Measurements from ENCODE around the gene NOS1AP. TPM values are rescaled to one million over a fixed set of nuclear protein-coding genes. Genes with fewer than 3 reads are reported as not detected.

The NOS1AP gene
- total RNA-seq, 1 experiment from 2014 or later = 9.9 TPM

- Mint-ChIP-seq H3K9me3 (ENCODE audit: low read depth, unreplicated experiment) (peaks cover 3% of the 10 kb centered on the region), H3K27ac (ENCODE audit: unreplicated experiment) (no peak overlapping the region), H3K4me1 (ENCODE audit: low read depth, unreplicated experiment) (peaks cover 20% of the 10 kb centered on the region), H3K27me3 (ENCODE audit: unreplicated experiment) (no peaks in the 10 kb centered on the region), H3K4me3 (ENCODE audit: low read depth, unreplicated experiment) (no peak overlapping the region), H3K36me3 (ENCODE audit: insufficient read depth, unreplicated experiment) (no peaks in the 10 kb centered on the region)
- TF ChIP-seq, protein P1, sequence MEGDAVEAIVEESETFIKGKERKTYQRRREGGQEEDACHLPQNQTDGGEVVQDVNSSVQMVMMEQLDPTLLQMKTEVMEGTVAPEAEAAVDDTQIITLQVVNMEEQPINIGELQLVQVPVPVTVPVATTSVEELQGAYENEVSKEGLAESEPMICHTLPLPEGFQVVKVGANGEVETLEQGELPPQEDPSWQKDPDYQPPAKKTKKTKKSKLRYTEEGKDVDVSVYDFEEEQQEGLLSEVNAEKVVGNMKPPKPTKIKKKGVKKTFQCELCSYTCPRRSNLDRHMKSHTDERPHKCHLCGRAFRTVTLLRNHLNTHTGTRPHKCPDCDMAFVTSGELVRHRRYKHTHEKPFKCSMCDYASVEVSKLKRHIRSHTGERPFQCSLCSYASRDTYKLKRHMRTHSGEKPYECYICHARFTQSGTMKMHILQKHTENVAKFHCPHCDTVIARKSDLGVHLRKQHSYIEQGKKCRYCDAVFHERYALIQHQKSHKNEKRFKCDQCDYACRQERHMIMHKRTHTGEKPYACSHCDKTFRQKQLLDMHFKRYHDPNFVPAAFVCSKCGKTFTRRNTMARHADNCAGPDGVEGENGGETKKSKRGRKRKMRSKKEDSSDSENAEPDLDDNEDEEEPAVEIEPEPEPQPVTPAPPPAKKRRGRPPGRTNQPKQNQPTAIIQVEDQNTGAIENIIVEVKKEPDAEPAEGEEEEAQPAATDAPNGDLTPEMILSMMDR (IDR thresholded peaks at IDR 0.05; ENCODE audit: unreplicated experiment) = no peak
- DNase-seq = no peak
- CTCF ChIA-PET = no interaction called here
- intact Hi-C loops (cut with micrococcal nuclease; ENCODE audit: unreplicated experiment) = no loop called here
- BruUV-seq (replicated peaks) = no TSS peak
Measured at GRCh38 chr1:162187687-162188276, 118.3 kb downstream of the NOS1AP start.

GRCh38 chr1:162189345-162189744, 119.9 kb downstream of the NOS1AP start:
- intact Hi-C loops (cut with micrococcal nuclease; ENCODE audit: unreplicated experiment) = no loop called here
- peaks cover 3% of the 10 kb centered on the region for H3K9me3 Mint-ChIP-seq (ENCODE audit: low read depth, unreplicated experiment)
- no peaks in the 10 kb centered on the region for H3K27me3 Mint-ChIP-seq (ENCODE audit: unreplicated experiment)
- no TSS peak for BruUV-seq (replicated peaks)
- H3K4me3 Mint-ChIP-seq (ENCODE audit: low read depth, unreplicated experiment) = no peak overlapping the region
- no peak for DNase-seq
- peaks cover 20% of the 10 kb centered on the region for H3K4me1 Mint-ChIP-seq (ENCODE audit: low read depth, unreplicated experiment)
- H3K36me3 Mint-ChIP-seq (ENCODE audit: insufficient read depth, unreplicated experiment) = no peaks in the 10 kb centered on the region
- TF ChIP-seq, protein P1 (IDR thresholded peaks at IDR 0.05; ENCODE audit: unreplicated experiment) = no peak
- CTCF ChIA-PET = interaction anchor here (0.6 kb wide), 1 partner anchor 501 kb away, joined by 3 read pairs; no protein-coding TSS in a partner anchor
- no peak overlapping the region for H3K27ac Mint-ChIP-seq (ENCODE audit: unreplicated experiment)

- no peaks in the 10 kb centered on the region for H3K9me3 Mint-ChIP-seq (ENCODE audit: low read depth, unreplicated experiment)
- BruUV-seq (replicated peaks) = no TSS peak
- intact Hi-C loops (cut with micrococcal nuclease; ENCODE audit: unreplicated experiment) = no loop called here
- peaks cover 29% of the 10 kb centered on the region for H3K4me1 Mint-ChIP-seq (ENCODE audit: low read depth, unreplicated experiment)
- DNase-seq = peak; percentile 41
- H3K36me3 Mint-ChIP-seq (ENCODE audit: insufficient read depth, unreplicated experiment) = no peaks in the 10 kb centered on the region
- no peak overlapping the region for H3K4me3 Mint-ChIP-seq (ENCODE audit: low read depth, unreplicated experiment)
- CTCF ChIA-PET = interaction anchor here (0.6 to 1.0 kb wide), 3 partner anchors 8 to 55 kb away, joined by 3 read pairs; no protein-coding TSS in a partner anchor
- TF ChIP-seq, protein P1 (IDR thresholded peaks at IDR 0.05; ENCODE audit: unreplicated experiment) = no peak
- peak overlapping the region; percentile 59 for H3K27ac Mint-ChIP-seq (ENCODE audit: unreplicated experiment)
- no peaks in the 10 kb centered on the region for H3K27me3 Mint-ChIP-seq (ENCODE audit: unreplicated experiment)
Measured at GRCh38 chr1:162191396-162192305, 122.2 kb downstream of the NOS1AP start.

DNA sequence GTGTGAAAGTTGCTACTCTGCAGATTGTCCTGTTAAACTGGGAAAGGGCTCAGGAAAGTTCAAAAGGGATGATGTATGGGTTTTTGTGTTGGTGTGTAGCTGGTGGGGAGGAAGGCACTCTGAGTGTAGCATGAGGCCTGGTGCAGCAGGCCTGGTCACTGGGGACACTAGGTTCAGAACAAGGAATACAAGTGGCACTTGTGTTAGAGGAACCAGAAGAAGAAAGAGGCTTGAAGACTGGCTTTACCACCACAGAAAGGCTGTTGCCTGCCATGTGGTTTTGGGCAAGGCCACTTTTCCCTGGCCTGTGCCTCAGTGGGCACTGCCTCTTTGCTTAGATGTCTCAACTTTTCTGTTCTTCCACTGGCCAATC, 122.8 kb downstream of the NOS1AP start:
- H3K4me3 Mint-ChIP-seq (ENCODE audit: low read depth, unreplicated experiment) = no peak overlapping the region
- DNase-seq = no peak
- H3K27ac Mint-ChIP-seq (ENCODE audit: unreplicated experiment) = peak overlapping the region; percentile 59
- H3K4me1 Mint-ChIP-seq (ENCODE audit: low read depth, unreplicated experiment) = peaks cover 35% of the 10 kb centered on the region
- TF ChIP-seq, protein P1 (IDR thresholded peaks at IDR 0.05; ENCODE audit: unreplicated experiment) = no peak
- no peaks in the 10 kb centered on the region for H3K36me3 Mint-ChIP-seq (ENCODE audit: insufficient read depth, unreplicated experiment)
- intact Hi-C loops (cut with micrococcal nuclease; ENCODE audit: unreplicated experiment) = no loop called here
- no peaks in the 10 kb centered on the region for H3K27me3 Mint-ChIP-seq (ENCODE audit: unreplicated experiment)
- no TSS peak for BruUV-seq (replicated peaks)
- no peaks in the 10 kb centered on the region for H3K9me3 Mint-ChIP-seq (ENCODE audit: low read depth, unreplicated experiment)
- CTCF ChIA-PET = interaction anchor here (1.0 kb wide), 1 partner anchor 56 kb away, joined by 3 read pairs; no protein-coding TSS in a partner anchor

All from Calu3 (cell line).